ENCODE data around the gene TRIOBP. TPM values are rescaled to one million over a fixed set of nuclear protein-coding genes. Genes with fewer than 3 reads are reported as not detected.

TRIOBP gene
- total RNA-seq, 2 donors from 2014 or later, result 126 to 146 TPM

DNA sequence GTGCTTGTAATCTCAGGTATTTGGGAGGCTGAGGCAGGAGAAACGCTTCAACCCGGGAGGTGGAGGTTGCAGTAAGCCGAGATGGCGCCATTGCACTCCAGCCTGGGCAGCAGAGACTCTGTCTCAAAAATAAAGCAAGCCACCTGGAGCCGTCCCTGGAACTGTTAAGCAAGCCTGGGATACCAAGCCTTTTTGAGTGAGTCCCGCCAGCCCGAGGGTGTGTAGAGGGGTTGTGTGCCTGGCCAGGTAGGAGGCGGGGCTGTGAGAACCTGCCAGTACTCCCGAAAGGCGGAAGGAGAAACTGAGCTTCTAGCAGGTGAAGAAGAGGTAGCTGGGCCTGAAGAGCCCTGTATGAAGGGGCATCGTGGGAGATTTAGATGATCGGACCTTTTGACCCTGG, 52.4 kb downstream of the TRIOBP start:
- Histone ChIP-seq H3K36me3 (no peaks in the 10 kb centered on the region), H3K27ac (peak overlapping the region in 1 of 2 donors; percentile 90), H3K27me3 (replicated peaks; ENCODE audit: insufficient read depth) (no peaks in the 10 kb centered on the region), H3K4me3 (no peak overlapping the region), H3K9me3 (no peaks in the 10 kb centered on the region), H3K4me1 (ENCODE audit: control insufficient read depth in 1 of 2, low read depth in 2 of 2) (peaks cover 42 to 79% of the 10 kb centered on the region in 2 donors)
- ATAC-seq (ENCODE audit: insufficient number of reproducible peaks, low FRiP score, low read depth) (no peak), DNase-seq (ENCODE audit: low spot score) (no peak)
- TF ChIP-seq, protein P1, sequence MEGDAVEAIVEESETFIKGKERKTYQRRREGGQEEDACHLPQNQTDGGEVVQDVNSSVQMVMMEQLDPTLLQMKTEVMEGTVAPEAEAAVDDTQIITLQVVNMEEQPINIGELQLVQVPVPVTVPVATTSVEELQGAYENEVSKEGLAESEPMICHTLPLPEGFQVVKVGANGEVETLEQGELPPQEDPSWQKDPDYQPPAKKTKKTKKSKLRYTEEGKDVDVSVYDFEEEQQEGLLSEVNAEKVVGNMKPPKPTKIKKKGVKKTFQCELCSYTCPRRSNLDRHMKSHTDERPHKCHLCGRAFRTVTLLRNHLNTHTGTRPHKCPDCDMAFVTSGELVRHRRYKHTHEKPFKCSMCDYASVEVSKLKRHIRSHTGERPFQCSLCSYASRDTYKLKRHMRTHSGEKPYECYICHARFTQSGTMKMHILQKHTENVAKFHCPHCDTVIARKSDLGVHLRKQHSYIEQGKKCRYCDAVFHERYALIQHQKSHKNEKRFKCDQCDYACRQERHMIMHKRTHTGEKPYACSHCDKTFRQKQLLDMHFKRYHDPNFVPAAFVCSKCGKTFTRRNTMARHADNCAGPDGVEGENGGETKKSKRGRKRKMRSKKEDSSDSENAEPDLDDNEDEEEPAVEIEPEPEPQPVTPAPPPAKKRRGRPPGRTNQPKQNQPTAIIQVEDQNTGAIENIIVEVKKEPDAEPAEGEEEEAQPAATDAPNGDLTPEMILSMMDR (IDR thresholded peaks at IDR 0.05), result no peak

DNA sequence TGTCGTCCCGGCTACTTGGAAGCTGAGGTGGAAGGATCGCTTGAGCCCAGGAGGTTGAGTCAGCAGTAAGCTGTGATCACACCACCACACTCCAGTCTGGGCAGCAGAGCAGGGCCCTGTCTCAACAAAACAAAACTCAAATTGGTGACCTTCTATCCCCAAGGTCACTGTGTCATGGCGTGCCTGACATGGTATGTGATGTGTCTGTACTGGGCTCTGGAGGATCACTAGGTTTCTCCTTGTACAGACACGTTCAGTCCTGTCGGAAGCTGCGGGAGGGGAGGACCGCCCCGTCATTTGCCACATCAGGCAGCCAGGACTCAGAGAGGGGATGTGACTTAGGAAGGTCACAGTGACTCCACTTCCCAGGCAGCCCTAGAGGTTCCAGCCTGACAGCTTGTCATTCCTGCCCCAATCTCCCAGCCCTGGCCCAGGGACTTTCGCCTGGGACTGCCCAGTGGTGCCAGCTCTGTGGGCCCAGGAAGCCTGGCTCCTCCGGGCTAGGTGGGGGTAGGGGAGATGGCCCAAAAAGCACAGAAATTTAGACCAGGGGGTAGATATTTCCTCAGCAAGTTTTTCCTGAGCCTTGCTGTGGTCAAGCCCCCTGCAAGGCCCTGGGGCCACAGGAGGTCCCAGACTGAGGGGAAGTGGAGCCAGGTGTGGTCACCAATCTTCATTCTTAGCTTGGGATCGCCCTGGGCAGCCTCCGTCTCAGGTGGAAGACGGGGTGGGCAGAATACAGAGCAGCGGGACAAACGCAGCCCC, 53.2 kb downstream of the TRIOBP start:
- DNase-seq (ENCODE audit: low spot score) (no peak), ATAC-seq (ENCODE audit: insufficient number of reproducible peaks, low FRiP score, low read depth) (no peak)
- no peak overlapping the region for H3K4me3 ChIP-seq
- peak overlapping the region in 1 of 2 donors; percentile 90 for H3K27ac ChIP-seq
- peaks cover 3% of the 10 kb centered on the region for H3K36me3 ChIP-seq
- no peaks in the 10 kb centered on the region for H3K9me3 ChIP-seq
- no peaks in the 10 kb centered on the region for H3K27me3 ChIP-seq (replicated peaks; ENCODE audit: insufficient read depth)
- H3K4me1 ChIP-seq (ENCODE audit: control insufficient read depth in 1 of 2, low read depth in 2 of 2), result peaks cover 42 to 78% of the 10 kb centered on the region in 2 donors
- TF ChIP-seq, protein P1 (IDR thresholded peaks at IDR 0.05), result no peak

DNA sequence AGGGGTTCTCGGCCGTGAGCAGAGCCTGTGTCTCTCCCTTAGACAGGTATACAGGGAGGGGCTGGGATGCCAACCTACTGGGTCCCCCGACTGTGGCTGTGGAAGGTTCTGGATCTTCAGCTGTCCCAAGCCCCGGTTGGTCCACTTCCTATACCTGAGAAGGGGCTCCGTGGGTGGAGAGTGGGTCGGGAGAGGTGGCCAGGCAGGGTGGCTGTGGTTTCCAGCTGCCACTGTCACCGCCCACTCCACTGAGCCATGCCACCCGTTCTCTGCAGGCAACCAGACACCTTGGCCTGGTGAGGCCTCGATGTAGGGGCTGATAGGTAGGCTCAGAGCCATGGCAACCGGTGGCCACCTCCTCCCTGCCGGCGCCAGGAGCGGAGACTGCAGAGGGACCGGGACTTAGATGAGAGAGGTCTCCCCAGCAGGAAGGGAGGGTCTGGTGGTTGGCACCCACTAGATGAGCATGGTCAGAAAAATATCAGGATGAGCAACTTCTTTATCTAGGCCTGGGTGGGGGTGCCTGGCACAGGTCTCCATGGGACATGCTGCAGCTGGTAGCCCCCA, 53.8 kb downstream of the TRIOBP start:
- H3K27ac ChIP-seq, result peak overlapping the region; percentile 82 to 90

DNA sequence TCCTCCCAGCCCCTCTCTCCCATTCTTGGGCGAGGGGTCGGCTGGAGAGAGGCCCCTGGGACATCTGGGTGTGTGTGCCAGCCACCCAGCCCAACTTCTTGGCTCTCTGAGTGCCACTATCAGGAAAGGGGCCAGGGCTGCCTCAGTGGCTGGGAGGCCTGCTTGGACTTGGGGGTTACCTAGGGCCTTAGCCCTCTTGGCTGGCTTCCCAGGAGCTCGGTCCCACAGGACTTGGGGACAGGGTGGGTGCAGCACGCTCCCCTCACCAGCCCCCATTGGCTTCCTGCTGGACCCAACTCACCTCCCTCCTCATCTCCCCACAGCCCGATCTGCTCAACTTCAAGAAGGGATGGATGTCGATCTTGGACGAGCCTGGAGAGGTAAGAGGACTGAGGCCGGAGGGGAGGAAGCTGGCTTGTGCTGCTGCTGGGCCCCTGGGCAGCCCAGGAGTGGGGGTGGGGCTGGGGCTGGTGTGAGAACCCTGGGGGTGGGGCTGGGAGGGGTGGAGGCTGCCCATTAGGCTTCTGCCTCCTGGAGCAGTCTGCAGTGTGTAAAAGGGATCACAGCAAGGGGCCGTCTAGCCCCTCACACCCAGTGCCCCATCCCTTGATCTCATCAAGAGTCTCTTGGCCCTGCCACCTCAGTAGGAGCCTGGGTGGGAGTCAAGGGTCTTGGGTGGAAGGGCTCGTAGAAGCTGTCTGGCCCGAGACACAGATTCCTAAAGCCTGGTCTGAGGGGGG, 54.8 kb downstream of the TRIOBP start:
- no peaks in the 10 kb centered on the region for H3K27me3 ChIP-seq (replicated peaks; ENCODE audit: insufficient read depth)
- ATAC-seq (ENCODE audit: insufficient number of reproducible peaks, low FRiP score, low read depth), result no peak
- no peak for DNase-seq (ENCODE audit: low spot score)
- TF ChIP-seq, protein P1 (IDR thresholded peaks at IDR 0.05), result no peak
- H3K36me3 ChIP-seq, result peaks cover 17% of the 10 kb centered on the region
- H3K4me3 ChIP-seq, result peak overlapping the region; percentile 17
- H3K4me1 ChIP-seq (ENCODE audit: control insufficient read depth in 1 of 2, low read depth in 2 of 2), result peaks cover 39 to 73% of the 10 kb centered on the region in 2 donors
- no peaks in the 10 kb centered on the region for H3K9me3 ChIP-seq
- H3K27ac ChIP-seq, result peak overlapping the region; percentile 82 to 90

More for the DNA sequence above, 53.8 kb downstream of the TRIOBP start:
- no peak for DNase-seq (ENCODE audit: low spot score)
- TF ChIP-seq, protein P1 (IDR thresholded peaks at IDR 0.05), result no peak
- Histone ChIP-seq H3K36me3 (peaks cover 10% of the 10 kb centered on the region), H3K4me1 (ENCODE audit: control insufficient read depth in 1 of 2, low read depth in 2 of 2) (peaks cover 39 to 73% of the 10 kb centered on the region in 2 donors), H3K27me3 (replicated peaks; ENCODE audit: insufficient read depth) (no peaks in the 10 kb centered on the region), H3K4me3 (no peak overlapping the region), H3K9me3 (no peaks in the 10 kb centered on the region)
- no peak for ATAC-seq (ENCODE audit: insufficient number of reproducible peaks, low FRiP score, low read depth)
